ES-I3 (cell line): ENCODE results near the gene USP32.
A peak's percentile ranks its signal among the peaks of the same experiment; 100 is the strongest.

ENCODE experiments used
- H3K36me3 ChIP-seq: 2 replicates; pipeline ENCODE4 v1.6.1; 2013; ENCODE audit warnings: mild to moderate bottlenecking, low read length, control low read depth, moderate library complexity; ENCODE audit not compliant: insufficient read depth
- H3K4me1 ChIP-seq: 2 replicates; pipeline ENCODE4 v1.6.1; 2013; ENCODE audit warnings: mild to moderate bottlenecking, control low read depth, low read length; ENCODE audit not compliant: insufficient read depth
- H3K9ac ChIP-seq: 2 replicates; pipeline ENCODE4 v1.6.1; 2013; ENCODE audit warnings: low read depth, mild to moderate bottlenecking, low read length, moderate library complexity
- H3K9me3 ChIP-seq: 2 replicates; pipeline ENCODE4 v1.6.1; 2013; ENCODE audit warnings: mild to moderate bottlenecking, low read length, moderate library complexity; ENCODE audit not compliant: control insufficient read depth, insufficient read depth

Gene USP32

DNA sequence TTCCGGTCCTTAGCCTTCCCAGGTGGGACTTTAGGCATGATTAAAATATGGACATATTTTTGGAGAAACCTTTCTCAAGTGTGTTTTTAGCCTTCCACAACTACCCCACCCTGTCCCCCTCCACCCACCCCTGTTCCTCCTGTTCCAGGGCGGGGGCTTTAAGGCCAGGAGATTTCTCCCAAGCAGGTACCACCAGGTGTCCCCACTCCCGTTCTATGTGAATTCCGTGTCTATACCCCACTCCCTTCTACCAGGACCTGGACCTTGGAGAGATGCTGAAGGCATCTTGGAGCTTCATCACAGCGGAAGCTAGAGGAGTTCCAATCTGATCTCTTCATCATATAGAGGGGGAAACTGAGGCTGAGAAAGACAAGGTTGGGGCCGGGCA, 232.5 kb downstream of the USP32 start:
- Histone ChIP-seq H3K4me1 (peaks cover 52% of the 10 kb centered on the region), H3K9ac (peak overlapping the region; percentile 26; the same call in 1 of the 2 replicates), H3K36me3 (no peaks in the 10 kb centered on the region), H3K9me3 (no peaks in the 10 kb centered on the region)

DNA sequence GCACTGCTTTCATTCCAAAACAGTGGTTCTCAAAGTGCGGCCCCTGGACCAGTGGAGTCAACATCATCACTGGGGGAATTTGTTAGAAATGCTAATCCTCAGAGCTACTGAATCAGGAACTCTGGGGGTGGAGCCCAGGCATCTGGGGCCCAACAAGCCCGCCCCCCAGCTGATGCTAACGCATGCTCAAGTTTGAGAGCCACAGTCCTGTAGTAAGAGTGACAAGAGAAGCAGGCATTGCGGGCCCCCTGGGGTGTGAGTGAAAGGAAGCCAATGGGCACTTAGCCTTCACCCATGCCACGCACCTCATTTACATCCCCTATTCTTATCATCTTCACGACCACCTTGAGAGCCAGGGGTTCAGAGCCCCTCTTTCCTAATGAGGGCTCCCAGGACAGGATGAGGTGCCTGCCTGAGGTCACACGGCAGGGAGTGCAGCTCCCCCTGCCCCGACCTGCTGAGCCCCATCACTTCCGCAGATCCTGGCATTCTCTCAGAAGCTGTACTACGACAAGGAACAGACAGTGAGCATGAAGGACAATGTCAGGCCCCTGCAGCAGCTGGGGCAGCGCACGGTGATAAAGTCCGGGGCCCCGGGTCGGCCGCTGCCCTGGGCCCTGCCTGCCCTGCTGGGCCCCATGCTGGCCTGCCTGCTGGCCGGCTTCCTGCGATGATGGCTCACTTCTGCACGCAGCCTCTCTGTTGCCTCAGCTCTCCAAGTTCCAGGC, 233.0 kb downstream of the USP32 start:
- H3K36me3 ChIP-seq, result no peaks in the 10 kb centered on the region
- no peaks in the 10 kb centered on the region for H3K9me3 ChIP-seq
- H3K4me1 ChIP-seq, result peaks cover 53% of the 10 kb centered on the region
- H3K9ac ChIP-seq, result peak overlapping the region; percentile 26; the same call in 1 of the 2 replicates

- Histone ChIP-seq H3K9ac (no peak overlapping the region), H3K4me1 (peaks cover 42% of the 10 kb centered on the region), H3K36me3 (no peaks in the 10 kb centered on the region), H3K9me3 (no peaks in the 10 kb centered on the region)
Measured at GRCh38 chr17:60157487-60158040, 234.4 kb downstream of the USP32 start.

DNA sequence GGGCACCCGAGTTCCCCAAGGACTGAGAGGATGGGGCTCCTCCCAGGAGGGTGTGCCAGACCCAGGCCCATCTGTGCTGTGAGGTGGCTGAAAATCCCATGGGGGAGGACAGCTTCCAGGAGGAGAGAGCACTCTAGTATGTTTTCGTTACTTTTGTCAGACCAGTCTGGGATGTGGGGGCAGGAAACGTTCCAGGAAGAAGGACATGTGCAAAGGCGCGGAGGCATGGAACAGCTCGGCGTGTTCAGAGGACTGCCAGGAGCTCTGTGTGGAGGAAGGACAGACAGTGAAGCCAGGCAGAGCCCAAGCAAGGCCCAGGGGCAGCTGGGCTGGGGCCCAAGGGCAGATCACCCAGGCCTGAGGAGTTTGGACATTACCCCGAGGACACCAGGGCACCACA, 235.2 kb downstream of the USP32 start:
- Histone ChIP-seq H3K9me3 (no peaks in the 10 kb centered on the region), H3K9ac (no peak overlapping the region), H3K36me3 (no peaks in the 10 kb centered on the region), H3K4me1 (peaks cover 42% of the 10 kb centered on the region)

DNA sequence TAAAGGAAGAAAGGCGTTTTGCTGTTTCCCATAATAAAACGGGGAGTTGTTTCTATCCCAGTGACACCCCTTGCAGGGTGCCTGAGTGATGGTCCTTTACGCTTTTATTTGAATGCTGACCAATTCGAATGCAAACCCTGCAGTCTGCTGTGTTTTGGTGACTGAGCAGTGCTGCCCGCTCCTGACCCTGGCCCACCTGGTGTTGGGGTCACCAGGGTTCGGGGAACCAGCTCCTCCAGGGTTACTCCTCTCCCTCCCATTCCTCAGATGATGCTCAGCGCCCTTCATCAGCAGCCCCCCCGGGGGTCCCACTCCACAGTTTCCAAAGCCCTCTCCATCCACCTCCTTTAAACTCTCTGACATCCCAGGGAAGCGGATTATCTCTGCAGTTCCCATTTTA, 236.1 kb downstream of the USP32 start:
- Histone ChIP-seq H3K4me1 (peaks cover 45% of the 10 kb centered on the region), H3K9ac (no peak overlapping the region), H3K9me3 (no peaks in the 10 kb centered on the region), H3K36me3 (no peaks in the 10 kb centered on the region)

GRCh38 chr17:60155427-60155814, 236.5 kb downstream of the USP32 start:
- Histone ChIP-seq H3K9ac (no peak overlapping the region), H3K36me3 (no peaks in the 10 kb centered on the region), H3K9me3 (no peaks in the 10 kb centered on the region), H3K4me1 (peaks cover 44% of the 10 kb centered on the region)

DNA sequence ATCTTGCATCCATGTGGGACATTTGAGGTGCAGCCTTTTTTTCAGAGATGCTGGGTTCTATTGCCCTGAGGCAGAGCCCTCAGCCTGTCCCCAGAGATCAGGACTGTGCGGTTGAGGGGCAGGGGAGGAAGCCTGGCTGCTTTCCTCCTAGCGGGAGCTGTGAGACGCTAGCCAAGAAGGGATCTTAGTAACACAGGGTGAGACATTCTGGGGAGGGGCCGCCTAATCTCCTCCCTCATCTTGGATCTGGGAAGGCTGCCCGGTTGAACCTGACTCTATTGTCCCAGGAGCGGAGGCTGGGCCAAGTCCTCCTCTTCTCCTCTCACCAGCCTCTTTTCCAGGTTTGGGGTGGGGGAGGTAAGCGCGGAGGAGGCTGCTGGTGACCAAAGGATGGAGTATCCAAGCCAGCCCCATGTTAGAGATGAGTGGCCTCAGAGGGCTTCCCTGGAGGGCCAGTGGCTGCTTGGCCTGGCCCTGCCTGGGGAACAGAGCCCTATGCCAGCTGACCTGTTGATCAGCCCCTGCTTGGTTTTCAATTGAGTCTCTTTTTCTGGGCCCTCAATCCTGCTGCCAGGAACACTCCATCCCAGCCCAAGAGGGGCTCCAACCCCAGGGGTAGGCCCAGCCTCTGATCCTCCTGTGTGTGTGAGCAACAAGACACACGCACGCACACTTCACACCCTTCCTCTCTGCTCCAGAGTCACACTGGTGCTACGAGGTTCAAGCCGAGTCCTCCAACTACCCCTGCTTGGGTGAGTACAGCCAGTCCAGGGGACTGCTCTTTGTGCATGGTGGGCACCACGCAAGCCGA, 237.1 kb downstream of the USP32 start:
- H3K36me3 ChIP-seq, result no peaks in the 10 kb centered on the region
- H3K4me1 ChIP-seq, result peaks cover 44% of the 10 kb centered on the region
- no peak overlapping the region for H3K9ac ChIP-seq
- H3K9me3 ChIP-seq, result no peaks in the 10 kb centered on the region

DNA sequence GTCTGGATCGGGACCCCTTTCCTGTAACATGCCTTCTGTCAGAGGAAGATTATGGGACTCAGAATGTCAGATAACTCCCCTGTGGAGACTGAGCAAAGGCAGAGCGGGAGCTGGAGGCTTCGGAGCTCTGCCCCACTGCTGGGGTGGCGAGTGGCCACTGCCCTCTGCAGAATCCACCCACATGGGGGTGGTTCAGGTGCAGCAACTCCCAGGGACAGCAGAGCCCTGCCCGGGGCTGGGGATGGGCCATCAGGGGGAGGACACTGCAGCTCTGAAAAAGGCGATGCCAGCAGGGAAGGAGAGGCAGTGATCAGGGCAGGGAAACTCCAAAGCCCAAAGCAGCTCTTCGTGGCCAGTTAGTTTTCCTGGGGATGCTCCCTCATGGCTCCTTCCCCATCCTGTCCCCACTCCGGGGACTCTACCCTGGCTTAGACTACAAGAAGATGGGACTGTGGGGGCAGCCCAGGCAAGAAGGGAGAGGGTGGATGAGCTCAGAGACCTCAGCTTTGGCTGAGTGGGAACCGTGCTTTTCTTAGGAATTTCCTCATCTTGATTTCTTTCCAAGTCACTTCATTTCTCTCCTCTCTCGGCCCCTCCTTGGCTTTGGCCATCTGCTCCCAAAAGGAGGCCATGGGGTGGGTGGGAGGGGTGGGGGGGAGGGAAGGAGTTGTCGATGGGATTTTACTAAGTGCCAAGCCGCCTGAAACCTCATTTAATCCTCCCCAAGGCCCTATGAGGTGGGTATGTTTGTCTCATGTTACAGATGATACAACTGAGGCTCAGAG, 238.1 kb downstream of the USP32 start:
- no peak overlapping the region for H3K9ac ChIP-seq
- no peaks in the 10 kb centered on the region for H3K36me3 ChIP-seq
- no peaks in the 10 kb centered on the region for H3K9me3 ChIP-seq
- peaks cover 43% of the 10 kb centered on the region for H3K4me1 ChIP-seq

GRCh38 chr17:60151355-60151754, 240.6 kb downstream of the USP32 start:
- Histone ChIP-seq H3K9ac (peak overlapping the region; percentile 55; the same call in 1 of the 2 replicates), H3K9me3 (no peaks in the 10 kb centered on the region), H3K4me1 (peaks cover 28% of the 10 kb centered on the region), H3K36me3 (no peaks in the 10 kb centered on the region)

- Histone ChIP-seq H3K9me3 (no peaks in the 10 kb centered on the region), H3K4me1 (peaks cover 38% of the 10 kb centered on the region), H3K9ac (peak within 1 kb of the TSS; percentile 55; the same call in 1 of the 2 replicates), H3K36me3 (no peaks in the 10 kb centered on the region)
Measured at GRCh38 chr17:60149691-60150582, 242.0 kb downstream of the USP32 start, which contains the start of gene CA4. CA4 (plus strand) TSS chr17:60149973; CDS start chr17:60150035, 62 bp downstream.

GRCh38 chr17:60148373-60148772, 243.6 kb downstream of the USP32 start:
- no peaks in the 10 kb centered on the region for H3K36me3 ChIP-seq
- H3K4me1 ChIP-seq, result peaks cover 40% of the 10 kb centered on the region
- H3K9ac ChIP-seq, result no peak overlapping the region
- no peaks in the 10 kb centered on the region for H3K9me3 ChIP-seq

GRCh38 chr17:60147553-60148223, 244.2 kb downstream of the USP32 start:
- peaks cover 44% of the 10 kb centered on the region for H3K4me1 ChIP-seq
- H3K36me3 ChIP-seq, result no peaks in the 10 kb centered on the region
- no peak overlapping the region for H3K9ac ChIP-seq
- no peaks in the 10 kb centered on the region for H3K9me3 ChIP-seq

DNA sequence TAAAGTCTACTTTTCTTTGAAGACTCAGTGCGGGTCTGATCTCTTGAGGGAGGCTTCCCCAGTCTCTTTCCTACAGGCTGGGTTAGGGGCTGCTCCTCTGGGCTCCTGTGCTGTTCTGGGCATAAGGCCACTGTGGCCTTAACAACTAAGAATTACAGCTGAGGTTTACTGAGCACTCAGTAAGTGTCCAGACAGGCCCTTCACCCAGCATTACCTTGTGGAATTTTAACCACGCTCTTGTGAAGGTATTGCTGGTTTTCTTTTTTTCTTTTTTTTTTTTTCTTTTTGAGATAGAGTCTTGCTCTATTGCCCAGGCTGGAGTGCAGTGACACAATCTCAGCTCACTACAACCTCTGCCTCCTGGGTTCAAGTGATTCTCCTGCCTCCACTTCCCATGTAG, 245.7 kb downstream of the USP32 start:
- Histone ChIP-seq H3K9ac (no peak overlapping the region), H3K4me1 (peaks cover 32% of the 10 kb centered on the region), H3K9me3 (no peaks in the 10 kb centered on the region), H3K36me3 (no peaks in the 10 kb centered on the region)
